ENCODE results near the gene MYH3. TPM values are rescaled to one million over a fixed set of nuclear protein-coding genes. Genes with fewer than 3 reads are reported as not detected.
A peak's percentile ranks its signal among the peaks of the same experiment; 100 is the strongest.

Gene MYH3
- total and polyA plus RNA-seq, 5 donors from 2014 or later, result 0.28 to 7.9 (median 0.41) TPM; not detected in 2

DNA sequence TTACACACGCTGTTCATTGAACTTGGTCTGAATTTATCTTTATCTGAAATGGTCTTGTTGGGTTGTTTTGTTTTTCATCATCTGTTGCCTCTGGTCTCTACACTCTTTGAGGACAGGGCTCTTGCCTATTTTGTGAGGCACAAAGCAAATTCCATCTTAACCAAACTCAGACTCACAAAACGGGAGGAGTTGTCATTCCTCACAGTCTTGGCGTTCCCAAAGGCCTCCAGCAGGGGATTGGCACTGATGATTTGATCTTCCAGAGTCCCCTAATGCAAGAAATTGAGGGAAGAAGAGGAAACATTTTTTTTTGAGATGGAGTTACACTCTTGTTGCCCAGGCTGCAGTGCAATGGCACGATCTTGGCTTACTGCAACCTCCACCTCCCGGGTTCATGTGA is 8.7 kb downstream of the MYH3 start:
- no peak overlapping the region for H3K4me3 ChIP-seq (ENCODE audit: low read depth, low read length)
- no peak for ATAC-seq (ENCODE audit: low read depth in 2 of 2)
- H3K4me1 Mint-ChIP-seq, result peaks cover 0 to 9% (median 2%) of the 10 kb centered on the region in 4 donors
- no peaks in the 10 kb centered on the region for H3K36me3 ChIP-seq (ENCODE audit: control insufficient read depth, insufficient read depth, low read length)
- H3K36me3 Mint-ChIP-seq, result peaks cover 22% of the 10 kb centered on the region
- no peak overlapping the region for H3K27ac ChIP-seq (ENCODE audit: insufficient read depth, low read length, poor library complexity, severe bottlenecking)
- no peaks in the 10 kb centered on the region for H3K27me3 ChIP-seq (ENCODE audit: control insufficient read depth, insufficient read depth, low read length)
- H3K9me3 ChIP-seq (ENCODE audit: control insufficient read depth in 2 of 2, low read length in 2 of 2), result no peaks in the 10 kb centered on the region
- no peak for DNase-seq
- peaks cover 0 to 1% (median 0%) of the 10 kb centered on the region in 7 donors for H3K9me3 Mint-ChIP-seq
- H3K27me3 Mint-ChIP-seq, result no peaks in the 10 kb centered on the region
- no peak overlapping the region for H3K4me3 Mint-ChIP-seq
- H3K27ac Mint-ChIP-seq, result peak overlapping the region in 1 of 3 donors; percentile 54
- no peaks in the 10 kb centered on the region for H3K4me1 ChIP-seq (ENCODE audit: control insufficient read depth, insufficient read depth, low read length, poor library complexity, severe bottlenecking)

GRCh38 chr17:10646392-10646990 is 10.6 kb downstream of the MYH3 start:
- Histone ChIP-seq H3K27me3 (ENCODE audit: control insufficient read depth, insufficient read depth, low read length) (no peaks in the 10 kb centered on the region), H3K9me3 (ENCODE audit: control insufficient read depth in 2 of 2, low read length in 2 of 2) (no peaks in the 10 kb centered on the region), H3K36me3 (ENCODE audit: control insufficient read depth, insufficient read depth, low read length) (no peaks in the 10 kb centered on the region), H3K27ac (ENCODE audit: insufficient read depth, low read length, poor library complexity, severe bottlenecking) (no peak overlapping the region), H3K4me3 (ENCODE audit: low read depth, low read length) (no peak overlapping the region), H3K4me1 (ENCODE audit: control insufficient read depth, insufficient read depth, low read length, poor library complexity, severe bottlenecking) (no peaks in the 10 kb centered on the region)
- no peaks in the 10 kb centered on the region for H3K27me3 Mint-ChIP-seq
- peak; percentile 45 to 62 for ATAC-seq (ENCODE audit: low read depth in 2 of 2)
- peaks cover 0 to 1% (median 0%) of the 10 kb centered on the region in 7 donors for H3K9me3 Mint-ChIP-seq
- H3K4me3 Mint-ChIP-seq, result no peak overlapping the region
- peak; percentile 51 to 72 (median 70) for DNase-seq
- peaks cover 34% of the 10 kb centered on the region for H3K36me3 Mint-ChIP-seq
- H3K4me1 Mint-ChIP-seq, result peaks cover 0 to 4% (median 2%) of the 10 kb centered on the region in 4 donors
- H3K27ac Mint-ChIP-seq, result no peak overlapping the region

GRCh38 chr17:10640475-10640874 is 16.6 kb downstream of the MYH3 start:
- no peak overlapping the region for H3K27ac Mint-ChIP-seq
- H3K4me3 ChIP-seq (ENCODE audit: low read depth, low read length), result no peak overlapping the region
- no peak overlapping the region for H3K27ac ChIP-seq (ENCODE audit: insufficient read depth, low read length, poor library complexity, severe bottlenecking)
- no peak for DNase-seq
- H3K4me1 ChIP-seq (ENCODE audit: control insufficient read depth, insufficient read depth, low read length, poor library complexity, severe bottlenecking), result no peaks in the 10 kb centered on the region
- peaks cover 56% of the 10 kb centered on the region for H3K36me3 Mint-ChIP-seq
- H3K27me3 ChIP-seq (ENCODE audit: control insufficient read depth, insufficient read depth, low read length), result no peaks in the 10 kb centered on the region
- no peak overlapping the region for H3K4me3 Mint-ChIP-seq
- H3K36me3 ChIP-seq (ENCODE audit: control insufficient read depth, insufficient read depth, low read length), result peaks cover 9% of the 10 kb centered on the region
- peaks cover 0 to 1% (median 0%) of the 10 kb centered on the region in 7 donors for H3K9me3 Mint-ChIP-seq
- ATAC-seq (ENCODE audit: low read depth in 2 of 2), result no peak
- H3K27me3 Mint-ChIP-seq, result no peaks in the 10 kb centered on the region
- no peaks in the 10 kb centered on the region for H3K9me3 ChIP-seq (ENCODE audit: control insufficient read depth in 2 of 2, low read length in 2 of 2)
- H3K4me1 Mint-ChIP-seq, result no peaks in the 10 kb centered on the region

DNA sequence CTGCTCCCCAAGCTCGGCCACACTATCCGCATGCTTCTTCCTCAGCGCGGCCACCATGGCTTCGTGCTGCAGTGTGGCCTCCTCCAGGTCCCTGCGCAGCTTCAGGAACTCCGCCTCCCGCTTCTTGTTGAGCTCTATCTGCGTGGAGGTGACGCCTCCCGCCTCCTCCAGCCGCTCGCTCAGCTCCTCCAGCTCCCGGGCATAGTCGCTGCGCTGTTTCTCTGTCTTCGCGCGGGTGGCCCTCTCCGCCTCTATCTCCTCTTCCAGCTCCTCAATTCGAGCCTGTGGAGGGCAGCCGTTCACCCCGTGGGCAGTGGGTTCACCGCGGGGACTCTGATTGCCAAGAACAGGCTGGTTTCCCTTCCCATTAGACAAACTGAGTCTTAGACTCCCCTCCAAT is 19.0 kb downstream of the MYH3 start:
- H3K27ac Mint-ChIP-seq, result peak overlapping the region in 1 of 3 donors; percentile 21
- ATAC-seq (ENCODE audit: low read depth in 2 of 2) (no peak), DNase-seq (no peak)
- no peak overlapping the region for H3K27ac ChIP-seq (ENCODE audit: insufficient read depth, low read length, poor library complexity, severe bottlenecking)
- peaks cover 60% of the 10 kb centered on the region for H3K36me3 Mint-ChIP-seq
- no peaks in the 10 kb centered on the region for H3K4me1 ChIP-seq (ENCODE audit: control insufficient read depth, insufficient read depth, low read length, poor library complexity, severe bottlenecking)
- H3K9me3 ChIP-seq (ENCODE audit: control insufficient read depth in 2 of 2, low read length in 2 of 2), result no peaks in the 10 kb centered on the region
- no peak overlapping the region for H3K4me3 ChIP-seq (ENCODE audit: low read depth, low read length)
- no peak overlapping the region for H3K4me3 Mint-ChIP-seq
- no peaks in the 10 kb centered on the region for H3K4me1 Mint-ChIP-seq
- no peaks in the 10 kb centered on the region for H3K27me3 ChIP-seq (ENCODE audit: control insufficient read depth, insufficient read depth, low read length)
- peaks cover 16% of the 10 kb centered on the region for H3K36me3 ChIP-seq (ENCODE audit: control insufficient read depth, insufficient read depth, low read length)
- H3K27me3 Mint-ChIP-seq, result no peaks in the 10 kb centered on the region
- H3K9me3 Mint-ChIP-seq, result no peaks in the 10 kb centered on the region

DNA sequence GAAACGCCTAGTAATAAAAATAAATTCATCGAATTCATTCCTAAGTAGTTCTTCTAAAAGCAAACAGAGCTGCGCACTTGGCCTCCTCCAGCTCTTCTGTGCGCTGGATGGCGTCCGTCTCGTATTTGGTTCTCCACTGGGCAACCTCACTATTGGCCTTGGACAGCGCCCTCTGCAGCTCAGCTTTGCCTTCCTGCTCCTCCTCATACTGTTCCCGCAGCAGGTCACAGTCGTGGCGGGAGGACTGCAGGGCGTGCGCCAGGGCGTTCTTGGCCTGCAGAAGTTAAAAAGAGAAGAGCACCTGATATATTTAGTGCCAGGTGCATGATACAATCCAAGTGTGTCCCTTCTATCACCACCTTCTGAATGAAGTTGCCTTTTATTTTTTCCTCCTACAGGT is 21.8 kb downstream of the MYH3 start:
- peaks cover 51% of the 10 kb centered on the region for H3K36me3 Mint-ChIP-seq
- no peaks in the 10 kb centered on the region for H3K27me3 Mint-ChIP-seq
- H3K4me3 Mint-ChIP-seq, result no peak overlapping the region
- no peaks in the 10 kb centered on the region for H3K9me3 Mint-ChIP-seq
- Histone ChIP-seq H3K27me3 (ENCODE audit: control insufficient read depth, insufficient read depth, low read length) (no peaks in the 10 kb centered on the region), H3K4me3 (ENCODE audit: low read depth, low read length) (no peak overlapping the region), H3K9me3 (ENCODE audit: control insufficient read depth in 2 of 2, low read length in 2 of 2) (no peaks in the 10 kb centered on the region), H3K27ac (ENCODE audit: insufficient read depth, low read length, poor library complexity, severe bottlenecking) (no peak overlapping the region), H3K36me3 (ENCODE audit: control insufficient read depth, insufficient read depth, low read length) (peaks cover 16% of the 10 kb centered on the region), H3K4me1 (ENCODE audit: control insufficient read depth, insufficient read depth, low read length, poor library complexity, severe bottlenecking) (no peaks in the 10 kb centered on the region)
- H3K27ac Mint-ChIP-seq, result no peak overlapping the region
- no peaks in the 10 kb centered on the region for H3K4me1 Mint-ChIP-seq
- no peak for DNase-seq
- ATAC-seq (ENCODE audit: low read depth in 2 of 2), result no peak

- no peak overlapping the region for H3K27ac Mint-ChIP-seq
- Histone ChIP-seq H3K27me3 (ENCODE audit: control insufficient read depth, insufficient read depth, low read length) (no peaks in the 10 kb centered on the region), H3K27ac (ENCODE audit: insufficient read depth, low read length, poor library complexity, severe bottlenecking) (no peak overlapping the region), H3K9me3 (ENCODE audit: control insufficient read depth in 2 of 2, low read length in 2 of 2) (no peaks in the 10 kb centered on the region), H3K4me1 (ENCODE audit: control insufficient read depth, insufficient read depth, low read length, poor library complexity, severe bottlenecking) (no peaks in the 10 kb centered on the region), H3K4me3 (ENCODE audit: low read depth, low read length) (no peak overlapping the region), H3K36me3 (ENCODE audit: control insufficient read depth, insufficient read depth, low read length) (peaks cover 8% of the 10 kb centered on the region)
- no peaks in the 10 kb centered on the region for H3K9me3 Mint-ChIP-seq
- no peaks in the 10 kb centered on the region for H3K27me3 Mint-ChIP-seq
- peaks cover 47% of the 10 kb centered on the region for H3K36me3 Mint-ChIP-seq
- no peak for DNase-seq
- no peak overlapping the region for H3K4me3 Mint-ChIP-seq
- no peak for ATAC-seq (ENCODE audit: low read depth in 2 of 2)
- H3K4me1 Mint-ChIP-seq, result no peaks in the 10 kb centered on the region
Observed at GRCh38 chr17:10633738-10634379, 23.2 kb downstream of the MYH3 start.

GRCh38 chr17:10631701-10632100 is 25.4 kb downstream of the MYH3 start:
- Mint-ChIP-seq H3K36me3 (peaks cover 34% of the 10 kb centered on the region), H3K27me3 (no peaks in the 10 kb centered on the region), H3K9me3 (no peaks in the 10 kb centered on the region), H3K4me1 (no peaks in the 10 kb centered on the region), H3K27ac (no peak overlapping the region), H3K4me3 (no peak overlapping the region)
- DNase-seq (no peak), ATAC-seq (ENCODE audit: low read depth in 2 of 2) (no peak)
- Histone ChIP-seq H3K27me3 (ENCODE audit: control insufficient read depth, insufficient read depth, low read length) (no peaks in the 10 kb centered on the region), H3K36me3 (ENCODE audit: control insufficient read depth, insufficient read depth, low read length) (peaks cover 7% of the 10 kb centered on the region), H3K4me3 (ENCODE audit: low read depth, low read length) (no peak overlapping the region), H3K9me3 (ENCODE audit: control insufficient read depth in 2 of 2, low read length in 2 of 2) (no peaks in the 10 kb centered on the region), H3K27ac (ENCODE audit: insufficient read depth, low read length, poor library complexity, severe bottlenecking) (no peak overlapping the region), H3K4me1 (ENCODE audit: control insufficient read depth, insufficient read depth, low read length, poor library complexity, severe bottlenecking) (no peaks in the 10 kb centered on the region)

Measured in CD4-positive, CD25-positive, alpha-beta regulatory T cell (primary cell).